Measurements from ENCODE around the gene HS6ST1.

GRCh38 chr2:128303911-128304310 lies 14.8 kb downstream of the HS6ST1 start:
- TF ChIP-seq SPI1 (IDR thresholded peaks at IDR 0.05; ENCODE audit: low read depth, low read length), result no peak
- TF ChIP-seq POLR2A (IDR thresholded peaks at IDR 0.05; ENCODE audit: low read depth, low read length), result no peak
- no peak for TF ChIP-seq PAX5 (IDR thresholded peaks at IDR 0.05; ENCODE audit: insufficient read depth, low read length, severe bottlenecking)
- no peak for TF ChIP-seq POLR2AphosphoS5 (IDR thresholded peaks at IDR 0.05; ENCODE audit: low read depth, low read length)

All from GM12891 (cell line).